ENCODE data around the gene IGF2BP2. TPM values are rescaled to one million over a fixed set of nuclear protein-coding genes. Genes with fewer than 3 reads are reported as not detected.

The IGF2BP2 gene
- total and polyA plus RNA-seq, 2 donors from 2014 or later, result 7.7 to 26.9 TPM

DNA sequence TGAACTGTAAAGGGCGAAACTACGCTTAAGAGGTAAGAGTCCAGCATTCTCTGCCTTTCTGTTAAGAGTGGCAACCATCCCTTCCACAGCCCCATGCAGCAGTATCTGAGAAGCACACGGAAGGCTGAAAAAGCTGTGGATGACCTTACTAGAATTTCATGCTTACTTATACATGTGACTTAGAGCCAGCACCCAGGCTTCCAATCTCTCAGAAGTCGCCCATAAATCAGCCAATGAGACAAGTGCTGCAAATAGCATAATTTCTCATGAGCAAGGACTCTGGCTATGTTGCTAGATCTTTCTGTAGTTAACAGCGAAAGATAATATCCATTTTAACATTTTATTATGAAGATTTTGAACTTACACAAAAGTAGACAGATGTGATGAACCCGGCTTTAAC lies 65.3 kb downstream of the IGF2BP2 start:
- FAIRE-seq, result no peak
- Histone ChIP-seq H3K9me3 (ENCODE audit: control insufficient read depth in 2 of 3, insufficient read depth in 1 of 3, low read length in 3 of 3) (peaks cover 0 to 2% (median 0%) of the 10 kb centered on the region in 3 donors), H3K27me3 (ENCODE audit: control insufficient read depth, insufficient read depth, low read length) (no peaks in the 10 kb centered on the region), H3K4me3 (ENCODE audit: low read length in 3 of 3) (no peak overlapping the region), H3K4me1 (ENCODE audit: control insufficient read depth in 2 of 3, insufficient read depth in 2 of 3, low read depth in 1 of 3, low read length in 3 of 3) (no peaks in the 10 kb centered on the region), H3K27ac (ENCODE audit: low read depth in 2 of 2, low read length in 2 of 2) (no peak overlapping the region), H3K9ac (ENCODE audit: low read length in 3 of 3) (no peak overlapping the region), H3K36me3 (ENCODE audit: control insufficient read depth in 2 of 3, insufficient read depth in 3 of 3, low read length in 3 of 3) (no peaks in the 10 kb centered on the region)
- TF ChIP-seq, protein P1, sequence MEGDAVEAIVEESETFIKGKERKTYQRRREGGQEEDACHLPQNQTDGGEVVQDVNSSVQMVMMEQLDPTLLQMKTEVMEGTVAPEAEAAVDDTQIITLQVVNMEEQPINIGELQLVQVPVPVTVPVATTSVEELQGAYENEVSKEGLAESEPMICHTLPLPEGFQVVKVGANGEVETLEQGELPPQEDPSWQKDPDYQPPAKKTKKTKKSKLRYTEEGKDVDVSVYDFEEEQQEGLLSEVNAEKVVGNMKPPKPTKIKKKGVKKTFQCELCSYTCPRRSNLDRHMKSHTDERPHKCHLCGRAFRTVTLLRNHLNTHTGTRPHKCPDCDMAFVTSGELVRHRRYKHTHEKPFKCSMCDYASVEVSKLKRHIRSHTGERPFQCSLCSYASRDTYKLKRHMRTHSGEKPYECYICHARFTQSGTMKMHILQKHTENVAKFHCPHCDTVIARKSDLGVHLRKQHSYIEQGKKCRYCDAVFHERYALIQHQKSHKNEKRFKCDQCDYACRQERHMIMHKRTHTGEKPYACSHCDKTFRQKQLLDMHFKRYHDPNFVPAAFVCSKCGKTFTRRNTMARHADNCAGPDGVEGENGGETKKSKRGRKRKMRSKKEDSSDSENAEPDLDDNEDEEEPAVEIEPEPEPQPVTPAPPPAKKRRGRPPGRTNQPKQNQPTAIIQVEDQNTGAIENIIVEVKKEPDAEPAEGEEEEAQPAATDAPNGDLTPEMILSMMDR (IDR thresholded peaks at IDR 0.05; ENCODE audit: borderline replicate concordance, extremely low read depth, insufficient read depth), result no peak
- no peak for DNase-seq
- intact Hi-C loops (cut with DNase I), result no loop called here

DNA sequence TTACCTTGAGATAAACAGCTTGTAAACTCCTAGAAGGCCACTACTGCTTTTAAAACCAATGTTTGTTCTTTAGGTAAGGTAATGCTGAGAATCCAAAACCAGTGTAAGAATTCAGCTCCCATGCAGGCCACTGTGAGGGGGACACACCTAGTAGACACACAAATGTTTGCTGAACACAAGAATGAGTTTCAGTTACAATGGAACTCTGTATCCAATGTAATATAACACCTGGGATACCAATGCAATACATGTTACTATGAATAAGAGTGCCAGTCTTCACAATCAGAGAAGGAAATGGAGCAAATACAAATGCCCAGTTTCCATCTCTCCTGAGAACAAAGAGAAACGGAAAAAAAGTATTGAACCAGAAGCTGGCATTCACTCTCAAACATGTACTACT lies 65.9 kb downstream of the IGF2BP2 start:
- Histone ChIP-seq H3K9me3 (ENCODE audit: control insufficient read depth in 2 of 3, insufficient read depth in 1 of 3, low read length in 3 of 3) (peaks cover 0 to 3% (median 0%) of the 10 kb centered on the region in 3 donors), H3K4me1 (ENCODE audit: control insufficient read depth in 2 of 3, insufficient read depth in 2 of 3, low read depth in 1 of 3, low read length in 3 of 3) (no peaks in the 10 kb centered on the region), H3K27ac (ENCODE audit: low read depth in 2 of 2, low read length in 2 of 2) (no peak overlapping the region), H3K9ac (ENCODE audit: low read length in 3 of 3) (no peak overlapping the region), H3K36me3 (ENCODE audit: control insufficient read depth in 2 of 3, insufficient read depth in 3 of 3, low read length in 3 of 3) (no peaks in the 10 kb centered on the region), H3K4me3 (ENCODE audit: low read length in 3 of 3) (no peak overlapping the region), H3K27me3 (ENCODE audit: control insufficient read depth, insufficient read depth, low read length) (no peaks in the 10 kb centered on the region)
- intact Hi-C loops (cut with DNase I), result no loop called here
- DNase-seq, result no peak
- no peak for FAIRE-seq
- TF ChIP-seq, protein P1 (IDR thresholded peaks at IDR 0.05; ENCODE audit: borderline replicate concordance, extremely low read depth, insufficient read depth), result no peak

- TF ChIP-seq, protein P1 (IDR thresholded peaks at IDR 0.05; ENCODE audit: borderline replicate concordance, extremely low read depth, insufficient read depth), result no peak
- DNase-seq (no peak), FAIRE-seq (no peak)
- no peaks in the 10 kb centered on the region for H3K4me1 ChIP-seq (ENCODE audit: control insufficient read depth in 2 of 3, insufficient read depth in 2 of 3, low read depth in 1 of 3, low read length in 3 of 3)
- no peak overlapping the region for H3K9ac ChIP-seq (ENCODE audit: low read length in 3 of 3)
- intact Hi-C loops (cut with DNase I), result no loop called here
- H3K27ac ChIP-seq (ENCODE audit: low read depth in 2 of 2, low read length in 2 of 2), result no peak overlapping the region
- no peaks in the 10 kb centered on the region for H3K36me3 ChIP-seq (ENCODE audit: control insufficient read depth in 2 of 3, insufficient read depth in 3 of 3, low read length in 3 of 3)
- peaks cover 0 to 3% (median 0%) of the 10 kb centered on the region in 3 donors for H3K9me3 ChIP-seq (ENCODE audit: control insufficient read depth in 2 of 3, insufficient read depth in 1 of 3, low read length in 3 of 3)
- no peak overlapping the region for H3K4me3 ChIP-seq (ENCODE audit: low read length in 3 of 3)
- no peaks in the 10 kb centered on the region for H3K27me3 ChIP-seq (ENCODE audit: control insufficient read depth, insufficient read depth, low read length)
These were observed 67.7 kb downstream of the IGF2BP2 start for GRCh38 chr3:185757176-185757575.

DNA sequence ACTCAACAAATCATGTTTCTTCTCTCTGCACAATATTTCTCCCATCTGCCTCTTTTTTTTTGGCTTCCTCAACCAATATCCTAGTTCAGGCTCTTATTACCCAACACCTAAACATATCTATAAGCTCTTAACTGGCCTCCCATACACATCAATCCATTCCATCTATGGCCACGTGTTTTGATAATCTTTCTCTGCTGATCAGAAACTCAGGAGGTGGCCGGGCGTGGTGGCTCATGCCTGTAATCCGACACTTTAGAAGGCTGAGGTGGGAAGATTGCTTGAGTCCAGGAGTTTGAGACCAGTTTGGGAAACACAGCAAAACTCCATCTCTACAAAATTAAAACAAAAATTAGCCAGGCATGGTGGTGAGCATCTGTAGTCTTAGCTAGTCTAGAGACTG lies 68.4 kb downstream of the IGF2BP2 start:
- no peak for FAIRE-seq
- intact Hi-C loops (cut with DNase I), result no loop called here

More for the DNA sequence above, 68.4 kb downstream of the IGF2BP2 start:
- H3K4me1 ChIP-seq (ENCODE audit: control insufficient read depth in 2 of 3, insufficient read depth in 2 of 3, low read depth in 1 of 3, low read length in 3 of 3), result no peaks in the 10 kb centered on the region
- peaks cover 0 to 3% (median 0%) of the 10 kb centered on the region in 3 donors for H3K9me3 ChIP-seq (ENCODE audit: control insufficient read depth in 2 of 3, insufficient read depth in 1 of 3, low read length in 3 of 3)
- DNase-seq, result no peak
- no peak overlapping the region for H3K9ac ChIP-seq (ENCODE audit: low read length in 3 of 3)
- TF ChIP-seq, protein P1 (IDR thresholded peaks at IDR 0.05; ENCODE audit: borderline replicate concordance, extremely low read depth, insufficient read depth), result no peak
- H3K36me3 ChIP-seq (ENCODE audit: control insufficient read depth in 2 of 3, insufficient read depth in 3 of 3, low read length in 3 of 3), result no peaks in the 10 kb centered on the region
- no peaks in the 10 kb centered on the region for H3K27me3 ChIP-seq (ENCODE audit: control insufficient read depth, insufficient read depth, low read length)
- H3K4me3 ChIP-seq (ENCODE audit: low read length in 3 of 3), result no peak overlapping the region
- H3K27ac ChIP-seq (ENCODE audit: low read depth in 2 of 2, low read length in 2 of 2), result no peak overlapping the region

Measured in kidney (tissue), 14 donors.